ENCODE results near the gene NOP9. TPM values are rescaled to one million over a fixed set of nuclear protein-coding genes. Genes with fewer than 3 reads are reported as not detected.

NOP9 gene
- polyA plus RNA-seq, 3 donors: 6.8 to 11.6 (median 11.0) TPM

DNA sequence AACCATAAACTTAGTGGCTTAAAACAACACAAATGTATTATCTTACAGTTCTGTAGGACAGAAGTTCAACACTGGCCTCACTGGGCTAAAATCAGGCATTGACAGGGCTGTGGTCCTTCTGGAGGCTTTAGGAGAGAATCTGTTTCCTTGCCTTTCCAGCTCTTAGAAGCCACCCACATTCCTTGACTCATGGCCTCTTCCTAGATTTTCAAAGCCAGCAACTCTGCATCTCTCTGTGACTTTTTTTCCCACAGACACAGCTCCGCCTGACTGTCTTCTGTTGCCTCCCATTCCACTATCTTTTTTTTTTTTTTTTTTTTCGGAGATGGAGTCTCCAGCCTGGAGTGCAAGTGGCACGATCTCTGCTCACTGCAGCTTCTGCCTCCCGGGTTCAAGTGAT is 56.6 kb downstream of the NOP9 start:
- no peak overlapping the region for H3K27ac ChIP-seq (ENCODE audit: low read depth, low read length)
- WGBS, 3 donors: 85 to 92% (median 86%) methylated on average over 4 of the region's 4 CpGs

Other genes starting within 250 kb of the NOP9 start
- gene CARMIL3, start 247.8 kb upstream of the NOP9 start, polyA plus RNA-seq: under 1 TPM; 0.10 to 0.56 (median 0.52) TPM
- gene CPNE6, start 228.3 kb upstream of the NOP9 start, polyA plus RNA-seq: under 1 TPM in 1 of 3 donors, not detected in 2; 0.01 TPM
- 10 to 100 TPM; 22.0 to 75.5 (median 29.5) TPM for gene PCK2, start 205.5 kb upstream of the NOP9 start, polyA plus RNA-seq
- 10 to 100 TPM; 27.7 to 65.1 (median 35.6) TPM for gene DCAF11, start 185.1 kb upstream of the NOP9 start, polyA plus RNA-seq
- gene NRL, start 184.9 kb upstream of the NOP9 start, polyA plus RNA-seq: 1 to 10 TPM; 1.5 to 1.7 (median 1.6) TPM
- 1 to 10 TPM in 1 of 3 donors, under 1 TPM in 1, not detected in 1; 0.61 to 4.6 TPM for gene FITM1, start 169.2 kb upstream of the NOP9 start, polyA plus RNA-seq
- gene PSME1, start 163.7 kb upstream of the NOP9 start, polyA plus RNA-seq: 100 to 1,000 TPM in 2 of 3 donors, 10 to 100 TPM in 1; 98.0 to 228 (median 151) TPM
- 10 to 100 TPM; 16.3 to 17.3 (median 17.2) TPM for gene EMC9, start 158.3 kb upstream of the NOP9 start, polyA plus RNA-seq
- 100 to 1,000 TPM in 2 of 3 donors, 10 to 100 TPM in 1; 73.7 to 193 (median 107) TPM for gene PSME2, start 153.2 kb upstream of the NOP9 start, polyA plus RNA-seq
- gene RNF31, start 152.4 kb upstream of the NOP9 start, polyA plus RNA-seq: 10 to 100 TPM; 36.9 to 49.6 (median 39.3) TPM
- gene IRF9, start 138.6 kb upstream of the NOP9 start, polyA plus RNA-seq: 10 to 100 TPM; 36.3 to 79.1 (median 42.5) TPM
- gene REC8, start 127.8 kb upstream of the NOP9 start, polyA plus RNA-seq: 10 to 100 TPM in 1 of 3 donors, 1 to 10 TPM in 2; 3.9 to 19.8 (median 9.4) TPM
- 10 to 100 TPM; 11.7 to 36.1 (median 26.7) TPM for gene IPO4, start 111.0 kb upstream of the NOP9 start, polyA plus RNA-seq
- 10 to 100 TPM; 13.6 to 44.0 (median 37.7) TPM for gene TM9SF1, start 104.4 kb upstream of the NOP9 start, polyA plus RNA-seq
- gene TSSK4, start 94.2 kb upstream of the NOP9 start, polyA plus RNA-seq: under 1 TPM in 2 of 3 donors, not detected in 1; 0.05 to 0.06 TPM
- 100 to 1,000 TPM in 1 of 3 donors, 10 to 100 TPM in 2; 59.6 to 108 (median 85.4) TPM for gene CHMP4A, start 86.4 kb upstream of the NOP9 start, polyA plus RNA-seq
- 10 to 100 TPM; 17.7 to 47.6 (median 21.9) TPM for gene MDP1, start 83.8 kb upstream of the NOP9 start, polyA plus RNA-seq
- gene NEDD8, start 67.5 kb upstream of the NOP9 start, polyA plus RNA-seq: 100 to 1,000 TPM in 2 of 3 donors, 10 to 100 TPM in 1; 82.9 to 296 (median 245) TPM
- 10 to 100 TPM; 37.3 to 52.7 (median 52.0) TPM for gene GMPR2, start 66.9 kb upstream of the NOP9 start, polyA plus RNA-seq
- 10 to 100 TPM; 35.3 to 58.9 (median 49.3) TPM for gene TINF2, start 57.2 kb upstream of the NOP9 start, polyA plus RNA-seq
- 1 to 10 TPM; 2.5 to 4.6 (median 3.3) TPM for gene TGM1, start 36.7 kb upstream of the NOP9 start, polyA plus RNA-seq
- gene RABGGTA, start 28.3 kb upstream of the NOP9 start, polyA plus RNA-seq: 10 to 100 TPM; 20.7 to 27.0 (median 23.0) TPM
- gene DHRS1, start 70 bp upstream of the NOP9 start, polyA plus RNA-seq: 10 to 100 TPM; 11.3 to 26.4 (median 14.8) TPM
- gene CIDEB, start 8.1 kb downstream of the NOP9 start, polyA plus RNA-seq: 10 to 100 TPM; 10.3 to 18.0 (median 10.6) TPM
- 1 to 10 TPM in 2 of 3 donors, under 1 TPM in 1; 0.79 to 5.9 (median 2.6) TPM for gene LTB4R2, start 10.3 kb downstream of the NOP9 start, polyA plus RNA-seq
- 10 to 100 TPM in 1 of 3 donors, 1 to 10 TPM in 2; 5.1 to 13.3 (median 6.2) TPM for gene LTB4R, start 11.7 kb downstream of the NOP9 start, polyA plus RNA-seq
- gene ADCY4, start 35.2 kb downstream of the NOP9 start, polyA plus RNA-seq: 100 to 1,000 TPM in 1 of 3 donors, 10 to 100 TPM in 1, 1 to 10 TPM in 1; 8.7 to 107 (median 56.4) TPM
- gene RIPK3, start 40.1 kb downstream of the NOP9 start, polyA plus RNA-seq: 10 to 100 TPM in 1 of 3 donors, 1 to 10 TPM in 2; 7.2 to 15.0 (median 8.4) TPM
- 100 to 1,000 TPM in 1 of 3 donors, 10 to 100 TPM in 2; 12.2 to 166 (median 39.6) TPM for gene NFATC4, start 68.3 kb downstream of the NOP9 start, polyA plus RNA-seq
- 1 to 10 TPM; 2.7 to 7.6 (median 3.8) TPM for gene NYNRIN, start 99.2 kb downstream of the NOP9 start, polyA plus RNA-seq
- 1 to 10 TPM in 2 of 3 donors, under 1 TPM in 1; 0.89 to 4.3 (median 3.0) TPM for gene CBLN3, start 129.8 kb downstream of the NOP9 start, polyA plus RNA-seq
- 10 to 100 TPM; 17.9 to 29.2 (median 24.5) TPM for gene KHNYN, start 130.1 kb downstream of the NOP9 start, polyA plus RNA-seq
- gene SDR39U1, start 142.9 kb downstream of the NOP9 start, polyA plus RNA-seq: 10 to 100 TPM; 41.0 to 59.4 (median 48.7) TPM
- 1 to 10 TPM in 1 of 3 donors, under 1 TPM in 2; 0.13 to 2.1 (median 0.90) TPM for gene CMA1, start 208.4 kb downstream of the NOP9 start, polyA plus RNA-seq

All from adipose tissue (tissue), 3 donors.